Activated CD8-positive, alpha-beta memory T cell treated with anti-CD3 and anti-CD28 coated beads for 36 hours (primary cell): ENCODE measurements around the gene PPP2CA. TPM values are rescaled to one million over a fixed set of nuclear protein-coding genes. Genes with fewer than 3 reads are reported as not detected.
"Not testable (repeated sequence)": the region's sequence is repeated elsewhere in the genome, so short reads cannot be mapped to it uniquely, and the experiment has no call there.

Source experiments
- CTCF ChIA-PET: fragments of 350-600 bp; sonication (Branson Sonifier 250); formaldehyde crosslinking; loops from one replicate; lab custom pipeline; 2021; ENCODE audit warnings: antibody characterized with exemption; lab: Charles Lee
- POLR2A ChIA-PET: fragments of 350-600 bp; sonication (Branson Sonifier 250); formaldehyde crosslinking; loops from one replicate; lab custom pipeline; 2021; ENCODE audit warnings: antibody characterized with exemption; lab: Charles Lee
- total RNA-seq, 2 experiments: library from RNA; stranded (reverse); gene quantifications; one replicate each; pipeline ENCODE4 v1.2.3, GENCODE V29; 2021

The PPP2CA gene
- total RNA-seq, 2 experiments from 2014 or later: 185 to 193 TPM

DNA sequence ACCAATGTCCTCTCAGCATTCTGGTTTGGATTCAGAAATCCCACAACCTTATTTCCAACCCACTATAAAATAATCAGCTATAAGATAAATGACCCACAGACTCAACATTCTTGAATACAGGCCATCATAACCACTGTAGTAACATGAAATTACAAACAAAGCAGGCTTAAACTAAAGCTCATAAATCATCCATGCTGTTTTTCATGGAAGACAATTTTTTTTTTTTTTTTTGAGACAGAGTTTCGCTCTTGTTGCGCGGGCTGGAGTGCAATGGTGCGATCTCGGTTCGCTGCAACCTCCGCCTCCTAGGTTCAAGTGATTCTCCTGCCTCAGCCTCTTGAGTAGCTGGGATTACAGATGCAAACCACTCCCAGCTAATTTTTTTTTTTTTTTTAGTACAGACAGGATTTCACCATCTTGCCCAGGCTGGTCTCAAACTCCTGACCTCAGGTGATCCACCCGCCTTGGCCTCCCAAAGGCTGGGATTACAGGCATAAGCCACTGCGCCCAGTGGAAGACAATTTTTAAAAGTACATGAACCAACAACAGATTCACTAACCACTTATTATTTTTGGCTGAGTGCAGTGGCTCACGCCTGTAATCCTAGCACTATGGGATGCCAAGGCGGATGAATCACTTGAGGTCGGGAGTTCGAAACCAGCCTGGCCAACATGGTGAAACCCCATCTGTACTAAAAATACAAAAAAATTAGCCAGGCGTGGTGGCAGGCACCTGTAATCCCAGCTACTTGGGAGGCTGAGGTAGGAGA is 14.4 kb downstream of the PPP2CA start:
- CTCF ChIA-PET: interaction anchor here (0.6 to 1.1 kb wide), 2 partner anchors 15 to 555 kb away, joined by 3 read pairs; partner anchors contain the start of gene PPP2CA

DNA sequence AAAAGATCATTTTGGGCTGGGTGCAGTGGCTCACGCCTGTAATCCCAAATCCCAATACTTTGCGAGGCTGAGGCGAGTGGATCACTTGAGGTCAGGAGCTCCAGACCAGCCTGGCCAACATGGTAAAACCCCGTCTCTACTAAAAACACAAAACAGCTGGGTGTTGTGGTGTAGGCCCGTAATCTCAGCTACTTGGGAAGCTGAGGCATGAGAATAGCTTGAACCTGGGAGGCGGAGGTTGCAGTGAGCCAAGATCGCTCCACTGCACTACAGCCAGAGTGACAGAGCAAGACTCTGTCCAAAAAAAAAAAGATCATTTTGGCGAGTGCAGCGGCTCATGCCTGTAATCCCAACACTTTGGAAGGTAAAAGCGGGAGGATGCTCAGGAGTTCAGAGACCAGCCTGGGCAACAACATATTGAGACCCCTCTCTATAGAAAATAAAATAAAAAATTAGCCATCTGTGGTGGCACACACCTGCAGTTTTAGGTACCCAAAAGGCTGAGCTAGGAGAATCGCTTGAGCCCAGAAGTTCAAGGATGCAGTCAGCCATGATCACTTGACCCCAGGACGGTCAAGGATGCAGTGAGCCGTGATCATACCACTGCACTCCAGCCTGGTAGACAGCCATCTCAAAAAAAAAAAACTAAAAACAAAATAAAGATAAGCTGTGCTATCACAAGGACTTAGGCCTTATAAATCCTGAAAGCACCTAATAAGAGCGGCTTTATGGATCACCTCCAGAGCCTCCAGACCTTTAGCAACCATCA is 16.2 kb downstream of the PPP2CA start:
- POLR2A ChIA-PET: interaction anchor here (0.6 to 0.7 kb wide), 2 partner anchors 22 to 347 kb away, joined by 3 to 5 read pairs; no protein-coding TSS in a partner anchor
- CTCF ChIA-PET: interaction anchor here (0.6 to 1.2 kb wide), 2 partner anchors 23 to 69 kb away, joined by 3 to 4 read pairs; no protein-coding TSS in a partner anchor

More for the DNA sequence above, 14.4 kb downstream of the PPP2CA start:
- POLR2A ChIA-PET: not testable (repeated sequence)

DNA sequence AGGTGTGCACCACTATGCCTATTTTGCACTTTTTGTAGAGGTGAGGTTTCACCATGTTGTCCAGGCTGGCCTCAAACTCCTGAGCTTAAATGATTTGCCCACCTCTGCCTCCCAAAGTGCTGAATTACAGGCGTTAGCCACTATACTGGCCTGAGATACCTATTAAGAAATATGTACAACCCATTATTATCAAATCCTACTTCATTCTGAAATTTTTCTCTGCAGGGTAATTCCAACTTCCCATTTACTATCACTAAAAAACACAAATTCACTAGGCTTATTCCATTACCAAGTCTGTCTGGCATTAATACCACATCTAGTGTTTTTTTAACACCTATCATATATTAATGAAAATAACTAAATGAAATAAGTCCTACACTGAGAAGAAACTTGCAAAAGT is 18.2 kb downstream of the PPP2CA start:
- CTCF ChIA-PET: no interaction called here
- POLR2A ChIA-PET: no interaction called here

DNA sequence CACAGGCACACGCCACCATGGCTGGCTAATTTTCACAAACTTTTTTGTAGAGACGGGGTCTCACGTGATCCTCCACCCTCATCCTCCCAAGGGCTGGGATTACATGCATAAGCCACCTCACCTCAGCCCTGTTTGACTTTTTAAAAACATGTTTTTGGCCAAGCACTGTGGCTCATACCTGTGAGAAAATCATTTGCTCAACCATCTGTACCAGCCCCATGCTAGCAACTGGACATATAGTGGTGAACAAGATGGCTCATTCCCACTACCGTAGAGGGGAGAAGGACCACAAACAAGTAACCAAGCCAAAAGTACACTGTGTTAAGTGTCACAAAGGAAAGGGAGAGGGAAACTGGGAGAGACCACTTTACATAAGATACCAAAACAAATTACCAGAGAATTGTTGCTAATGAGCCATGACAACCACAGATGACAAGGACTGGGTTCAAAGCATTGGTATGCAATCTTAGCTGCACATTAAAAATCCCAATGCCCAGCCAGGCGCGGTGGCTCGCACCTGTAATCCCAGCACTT is 19.2 kb downstream of the PPP2CA start:
- CTCF ChIA-PET: no interaction called here
- POLR2A ChIA-PET: interaction anchor here (0.6 kb wide), 1 partner anchor 662 kb away, joined by 3 read pairs; no protein-coding TSS in a partner anchor

GRCh38 chr5:134204575-134204974 is 21.3 kb downstream of the PPP2CA start:
- ChIA-PET CTCF (interaction anchor here (0.7 kb wide), 1 partner anchor 50 kb away, joined by 3 read pairs; no protein-coding TSS in a partner anchor), POLR2A (no interaction called here)

GRCh38 chr5:134203630-134204029 is 22.2 kb downstream of the PPP2CA start:
- CTCF ChIA-PET: interaction anchor here (1.0 kb wide), 1 partner anchor 22 kb away, joined by 4 read pairs; the partner anchor contains the start of gene PPP2CA
- POLR2A ChIA-PET: interaction anchor here (0.5 kb wide), 1 partner anchor 18 kb away, joined by 4 read pairs; no protein-coding TSS in a partner anchor

GRCh38 chr5:134195666-134196065 is 30.2 kb downstream of the PPP2CA start:
- ChIA-PET POLR2A (no interaction called here), CTCF (interaction anchor here (0.5 kb wide), 1 partner anchor 430 kb away, joined by 4 read pairs; no protein-coding TSS in a partner anchor)

DNA sequence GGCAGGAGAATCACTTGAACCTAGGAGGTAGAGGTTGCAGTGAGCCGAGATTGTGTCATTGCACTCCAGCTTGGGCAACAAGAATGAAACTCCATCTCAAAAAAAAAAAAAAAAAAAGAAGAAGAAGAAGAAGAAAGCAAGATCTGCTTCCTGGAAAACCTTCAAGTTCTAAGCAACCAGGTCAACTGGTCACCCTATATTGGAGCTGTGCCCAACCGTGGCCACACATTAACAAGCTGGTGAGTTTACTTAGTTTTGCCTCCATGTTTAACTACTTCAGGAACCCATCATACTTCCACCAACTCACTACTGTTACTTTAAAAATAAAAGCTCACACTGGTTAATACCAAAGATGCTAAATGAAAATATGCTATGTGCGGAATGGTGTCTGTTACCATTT is 36.8 kb downstream of the PPP2CA start:
- ChIA-PET CTCF (interaction anchor here (1.0 kb wide), 1 partner anchor 100 kb away, joined by 4 read pairs; no protein-coding TSS in a partner anchor), POLR2A (no interaction called here)

DNA sequence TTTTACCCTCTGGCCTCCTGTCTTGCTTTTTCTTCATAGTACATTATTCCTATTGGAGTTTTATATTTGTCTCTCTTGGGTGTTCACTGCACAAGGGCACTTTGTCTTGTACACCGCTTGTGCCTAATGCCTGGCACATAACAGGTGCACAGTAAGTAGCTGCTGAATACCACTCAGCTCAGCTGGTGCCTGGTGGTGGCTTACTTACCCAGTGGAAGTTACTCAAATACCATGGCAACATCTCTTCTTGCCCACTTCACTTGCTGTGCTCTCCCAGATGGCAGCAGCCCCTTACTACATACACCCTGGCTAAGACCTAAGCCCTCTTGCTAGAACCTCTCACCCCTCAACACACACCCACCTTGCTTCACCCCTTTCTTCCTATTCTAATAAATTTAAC is 37.8 kb downstream of the PPP2CA start:
- ChIA-PET CTCF (no interaction called here), POLR2A (interaction anchor here (0.5 kb wide), 1 partner anchor 22 kb away, joined by 3 read pairs; no protein-coding TSS in a partner anchor)

DNA sequence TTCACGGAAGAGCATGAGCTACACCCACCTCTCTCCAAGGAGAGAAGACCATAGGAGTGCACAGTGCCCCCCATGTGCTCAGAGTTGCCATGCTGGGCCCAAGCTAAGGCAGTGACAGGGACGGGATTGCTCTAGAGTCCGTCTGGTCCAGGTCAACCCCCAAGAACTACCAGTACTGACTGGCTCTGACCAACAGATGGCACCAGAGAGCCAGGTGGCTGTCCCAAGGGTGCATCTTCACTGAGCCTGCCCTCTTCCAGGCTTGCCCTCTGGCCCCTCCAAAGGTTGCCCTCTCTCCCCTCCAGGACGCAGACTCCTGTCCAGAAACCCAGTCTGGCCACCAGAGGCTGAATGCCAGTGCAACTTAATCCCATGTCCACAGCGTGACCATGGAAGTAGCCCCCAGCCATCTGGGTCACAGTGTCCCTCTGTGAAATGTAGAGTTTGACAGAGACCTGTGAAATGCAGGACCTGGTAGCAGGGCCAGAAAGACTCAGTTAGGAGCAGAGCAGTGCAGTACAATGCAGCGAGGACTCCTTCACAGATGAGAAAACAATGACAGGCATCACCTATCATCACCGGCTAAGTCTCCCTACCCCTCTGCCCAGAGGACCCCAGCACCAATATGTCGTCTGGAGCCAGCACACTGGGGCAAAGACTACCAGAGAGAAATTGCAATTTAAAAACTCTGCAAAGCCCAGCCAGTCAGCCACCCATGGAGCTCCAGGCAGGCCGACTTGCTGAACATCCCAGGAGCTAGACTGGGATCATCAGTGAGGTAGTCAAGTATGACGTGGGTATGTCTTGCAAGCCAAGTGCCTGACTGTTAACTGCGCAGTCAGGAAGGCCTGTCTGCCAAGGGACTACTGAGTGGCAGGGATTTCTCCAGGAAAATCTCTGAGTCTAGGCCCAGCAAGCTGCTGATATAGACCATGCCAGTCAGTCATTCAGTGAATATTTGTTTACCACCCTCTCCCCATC is 41.4 kb downstream of the PPP2CA start:
- POLR2A ChIA-PET: no interaction called here
- CTCF ChIA-PET: interaction anchor here (0.7 to 5.3 kb wide), 16 partner anchors 9 to 530 kb away, joined by 3 to 33 read pairs (median 3); no protein-coding TSS in a partner anchor

- ChIA-PET CTCF (interaction anchor here (0.8 to 5.3 kb wide), 12 partner anchors 18 to 531 kb away, joined by 3 to 33 read pairs (median 3); no protein-coding TSS in a partner anchor), POLR2A (no interaction called here)
Observed at GRCh38 chr5:134183481-134183880, 42.4 kb downstream of the PPP2CA start.

DNA sequence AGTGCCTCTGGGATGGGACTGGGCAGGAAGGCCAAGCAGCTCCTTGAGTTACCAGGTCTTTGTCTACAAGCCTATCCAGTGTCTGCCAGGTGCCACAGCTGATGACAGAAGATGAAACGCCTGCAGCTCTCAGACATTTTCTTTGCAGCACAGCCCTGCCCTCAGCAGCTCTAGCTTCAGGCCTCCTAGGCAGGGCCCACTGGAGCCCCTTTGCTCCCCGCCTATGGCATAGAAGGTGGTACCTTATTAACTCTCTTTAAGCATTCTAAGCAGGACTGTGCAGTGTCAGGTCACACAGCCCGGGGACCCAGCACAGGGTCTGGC is 47.8 kb downstream of the PPP2CA start:
- POLR2A ChIA-PET: interaction anchor here (0.5 to 2.6 kb wide), 2 partner anchors 12 to 48 kb away, joined by 3 to 27 read pairs; partner anchors contain the start of gene PPP2CA

DNA sequence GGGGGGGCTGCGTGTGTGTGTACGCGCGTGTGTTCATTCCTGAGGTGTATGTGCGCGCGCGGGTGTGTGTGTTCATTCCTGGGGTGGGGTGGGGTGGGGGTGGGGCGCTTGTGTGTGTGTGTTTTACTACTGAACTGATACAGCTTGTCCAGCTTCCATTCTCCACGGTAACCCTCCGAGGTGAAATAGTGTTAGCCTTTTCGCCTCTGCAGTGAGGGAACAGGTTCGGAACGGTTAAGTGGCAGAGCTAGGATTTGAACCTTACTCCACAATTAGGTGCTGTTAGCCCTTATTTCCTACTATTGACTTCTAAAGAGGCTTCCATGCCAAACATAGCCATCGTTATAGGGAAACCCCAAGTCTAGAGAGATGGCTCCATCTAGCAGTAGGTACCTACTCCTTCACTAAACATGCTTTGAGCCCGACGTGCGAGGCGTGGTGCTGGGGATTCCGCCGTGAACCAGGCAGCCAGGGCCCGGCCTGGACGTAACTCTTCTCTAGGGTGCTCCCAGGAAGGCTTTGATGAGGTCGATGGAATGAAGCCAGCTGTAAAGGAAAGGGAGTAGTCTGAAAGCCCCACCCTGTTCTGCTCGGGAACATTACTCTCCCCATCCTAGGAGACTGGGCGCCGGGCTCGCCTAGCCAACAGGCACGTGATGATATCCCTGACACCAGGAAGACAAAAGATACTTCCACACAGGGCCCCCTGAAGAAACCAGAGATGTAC is 48.3 kb downstream of the PPP2CA start:
- CTCF ChIA-PET: interaction anchor here (0.9 to 1.6 kb wide), 4 partner anchors 39 to 233 kb away, joined by 3 to 5 read pairs (median 4); partner anchors contain the start of genes CDKN2AIPNL and PPP2CA
- POLR2A ChIA-PET: interaction anchor here (0.5 to 2.6 kb wide), 14 partner anchors 9 to 349 kb away, joined by 3 to 27 read pairs (median 4); partner anchors contain the start of genes PPP2CA and UBE2B

More for the DNA sequence above, 47.8 kb downstream of the PPP2CA start:
- CTCF ChIA-PET: interaction anchor here (1.4 kb wide), 1 partner anchor 233 kb away, joined by 3 read pairs; the partner anchor contains the start of gene CDKN2AIPNL

DNA sequence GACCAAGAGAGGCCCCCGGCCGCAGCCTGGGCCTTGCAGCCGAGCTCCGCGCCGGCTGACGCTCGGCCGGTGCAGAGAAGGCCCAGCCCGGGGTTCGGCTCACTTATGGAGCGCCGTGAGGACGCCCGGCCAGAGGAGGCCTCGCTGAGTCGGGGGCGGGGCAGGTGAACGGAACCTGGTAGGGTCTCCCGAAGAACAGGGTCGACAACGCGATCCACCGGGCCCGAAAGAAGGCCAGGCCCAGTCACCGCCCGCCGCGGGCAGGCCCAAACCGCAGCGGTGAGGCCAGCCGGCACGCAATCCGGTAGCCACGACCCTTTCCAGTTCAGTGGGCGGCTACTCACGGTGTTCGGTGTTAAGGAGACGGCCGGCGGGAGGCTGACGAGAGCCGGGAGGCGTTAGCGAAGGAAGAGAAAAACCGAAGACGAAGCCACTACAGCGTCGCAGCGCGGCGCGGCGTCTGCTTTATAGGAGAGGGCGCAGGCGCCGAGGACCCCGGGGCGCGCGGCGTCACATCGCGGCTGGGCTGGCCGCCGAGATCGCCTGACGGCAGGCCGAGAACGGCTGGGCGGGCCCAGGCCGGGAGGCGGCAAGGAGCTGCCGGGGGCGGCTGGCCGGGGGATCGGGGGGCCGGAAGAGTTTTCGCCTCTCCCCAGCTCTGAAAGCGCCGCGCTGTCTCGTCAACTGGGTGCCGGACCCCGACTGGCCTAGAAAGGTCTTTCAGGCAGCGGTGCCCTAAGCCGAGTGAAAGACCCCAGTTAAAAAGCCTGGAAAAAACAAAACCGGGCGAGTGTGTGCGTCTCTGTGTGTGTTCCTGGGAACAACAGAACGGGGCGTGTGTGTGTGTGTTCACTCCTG is 49.1 kb downstream of the PPP2CA start, which contains the start of gene SKP1:
Gene SKP1 (minus strand): TSS at position 440 of the 858 bp plus-strand sequence. CDS start 2,928 bp downstream, outside the sequence.
- CTCF ChIA-PET: interaction anchor here (0.6 to 1.6 kb wide), 7 partner anchors 23 to 234 kb away, joined by 3 to 5 read pairs (median 3); partner anchors contain the start of genes CDKN2AIPNL and PPP2CA
- POLR2A ChIA-PET: interaction anchor here (0.5 to 2.6 kb wide), 15 partner anchors 8 to 350 kb away, joined by 3 to 27 read pairs (median 4); partner anchors contain the start of genes PPP2CA and UBE2B

DNA sequence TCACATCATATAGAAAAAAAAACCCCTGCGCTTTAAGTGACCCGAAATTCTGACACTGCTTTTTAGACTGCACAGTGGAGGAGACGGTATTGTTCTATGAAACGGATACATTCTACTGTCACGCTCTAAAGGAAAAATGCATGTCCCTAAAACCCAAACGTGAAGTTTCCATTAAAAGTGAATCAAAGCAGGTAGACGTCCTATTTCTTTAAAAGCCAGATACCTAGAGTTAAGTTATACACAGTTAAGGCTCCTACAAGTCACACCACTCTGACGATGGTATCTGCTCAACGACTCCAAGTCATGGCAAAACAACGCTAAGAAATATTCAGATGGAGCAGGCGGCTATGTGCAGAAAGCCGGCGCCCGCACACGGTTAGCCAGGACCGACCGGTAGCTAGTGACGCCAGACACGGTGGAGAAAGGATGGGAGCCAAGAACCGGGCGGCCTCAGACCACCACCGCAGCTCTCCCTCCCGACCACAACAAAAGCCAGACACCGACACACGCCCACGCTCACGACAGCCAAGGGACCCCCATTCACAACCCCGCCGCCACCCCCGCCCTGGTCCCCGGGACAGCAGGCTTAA is 49.9 kb downstream of the PPP2CA start:
- ChIA-PET CTCF (interaction anchor here (0.6 to 1.6 kb wide), 5 partner anchors 22 to 137 kb away, joined by 3 to 4 read pairs (median 3); no protein-coding TSS in a partner anchor), POLR2A (interaction anchor here (0.7 to 2.6 kb wide), 7 partner anchors 36 to 351 kb away, joined by 3 to 27 read pairs (median 6); partner anchors contain the start of genes PPP2CA and UBE2B)
